ENCODE data around the gene LARGE1.

LARGE1 gene

GRCh38 chr22:33741025-33741424 lies 179.3 kb downstream of the LARGE1 start:
- DNase-seq (ENCODE audit: extremely low read depth in 1 of 2, low read depth in 1 of 2): no peak

GRCh38 chr22:33739516-33739915 lies 180.8 kb downstream of the LARGE1 start:
- no peak for DNase-seq (ENCODE audit: extremely low read depth in 1 of 2, low read depth in 1 of 2)

GRCh38 chr22:33737662-33738061 lies 182.6 kb downstream of the LARGE1 start:
- DNase-seq (ENCODE audit: extremely low read depth in 1 of 2, low read depth in 1 of 2): no peak

- DNase-seq (ENCODE audit: extremely low read depth in 1 of 2, low read depth in 1 of 2): no peak
Measured at GRCh38 chr22:33735978-33736377, 184.3 kb downstream of the LARGE1 start.

- no peak for DNase-seq (ENCODE audit: extremely low read depth in 1 of 2, low read depth in 1 of 2)
Measured at GRCh38 chr22:33728847-33729246, 191.4 kb downstream of the LARGE1 start.

GRCh38 chr22:33726294-33726734 lies 194.0 kb downstream of the LARGE1 start:
- DNase-seq (ENCODE audit: extremely low read depth in 1 of 2, low read depth in 1 of 2): no peak

- no peak for DNase-seq (ENCODE audit: extremely low read depth in 1 of 2, low read depth in 1 of 2)
Measured at GRCh38 chr22:33723915-33724314, 196.4 kb downstream of the LARGE1 start.

- DNase-seq (ENCODE audit: extremely low read depth in 1 of 2, low read depth in 1 of 2): no peak
Measured at GRCh38 chr22:33722816-33723215, 197.5 kb downstream of the LARGE1 start.

GRCh38 chr22:33720166-33720878 lies 200.0 kb downstream of the LARGE1 start:
- no peak for DNase-seq (ENCODE audit: extremely low read depth in 1 of 2, low read depth in 1 of 2)

- DNase-seq (ENCODE audit: extremely low read depth in 1 of 2, low read depth in 1 of 2): no peak
Measured at GRCh38 chr22:33717694-33718396, 202.4 kb downstream of the LARGE1 start.

- DNase-seq (ENCODE audit: extremely low read depth in 1 of 2, low read depth in 1 of 2): no peak
Measured at GRCh38 chr22:33715237-33715985, 204.9 kb downstream of the LARGE1 start.

GRCh38 chr22:33710326-33710725 lies 209.9 kb downstream of the LARGE1 start:
- no peak for DNase-seq (ENCODE audit: extremely low read depth in 1 of 2, low read depth in 1 of 2)

GRCh38 chr22:33707581-33707980 lies 212.7 kb downstream of the LARGE1 start:
- DNase-seq (ENCODE audit: extremely low read depth in 1 of 2, low read depth in 1 of 2): no peak

- no peak for DNase-seq (ENCODE audit: extremely low read depth in 1 of 2, low read depth in 1 of 2)
Measured at GRCh38 chr22:33706100-33706499, 214.2 kb downstream of the LARGE1 start.

GRCh38 chr22:33699176-33699575 lies 221.1 kb downstream of the LARGE1 start:
- no peak for DNase-seq (ENCODE audit: extremely low read depth in 1 of 2, low read depth in 1 of 2)

GRCh38 chr22:33697640-33698039 lies 222.6 kb downstream of the LARGE1 start:
- DNase-seq (ENCODE audit: extremely low read depth in 1 of 2, low read depth in 1 of 2): no peak

- DNase-seq (ENCODE audit: extremely low read depth in 1 of 2, low read depth in 1 of 2): no peak
Measured at GRCh38 chr22:33691057-33691630, 229.1 kb downstream of the LARGE1 start.

GRCh38 chr22:33688903-33689302 lies 231.4 kb downstream of the LARGE1 start:
- no peak for DNase-seq (ENCODE audit: extremely low read depth in 1 of 2, low read depth in 1 of 2)

- DNase-seq (ENCODE audit: extremely low read depth in 1 of 2, low read depth in 1 of 2): no peak
Measured at GRCh38 chr22:33687464-33687863, 232.8 kb downstream of the LARGE1 start.

GRCh38 chr22:33684087-33684486 lies 236.2 kb downstream of the LARGE1 start:
- DNase-seq (ENCODE audit: extremely low read depth in 1 of 2, low read depth in 1 of 2): no peak

GRCh38 chr22:33682927-33683326 lies 237.3 kb downstream of the LARGE1 start:
- DNase-seq (ENCODE audit: extremely low read depth in 1 of 2, low read depth in 1 of 2): no peak
